Thyroid gland (tissue), 4 donors: Measurements from ENCODE around the gene SORCS2. TPM values are rescaled to one million over a fixed set of nuclear protein-coding genes. Genes with fewer than 3 reads are reported as not detected.

Source experiments
- DNase-seq, 2 donors: peaks; one replicate each; pipeline ENCODE4 v3.0.0-alpha.2; 2019
- H3K27ac ChIP-seq, 3 donors: fragments of 200-600 bp; sonication (generic); 1 replicate in 2 of 3; 2 replicates in 1 of 3; pipeline ENCODE4 v1.5.1; 2016 to 2019; ENCODE audit warnings: mild to moderate bottlenecking in 1 of 3, moderate library complexity in 1 of 3
- H3K27me3 ChIP-seq: fragments of 200-600 bp; sonication (generic); one replicate; pipeline ENCODE4 v1.5.1; 2019
- H3K36me3 ChIP-seq, 2 donors: fragments of 200-600 bp; sonication (generic); one replicate each; pipeline ENCODE4 v1.5.1; 2016 to 2019
- H3K4me1 ChIP-seq, 2 donors: fragments of 200-600 bp; sonication (generic); one replicate each; pipeline ENCODE4 v1.5.1; 2017 to 2019
- H3K4me3 ChIP-seq, 3 donors: fragments of 200-600 bp; sonication (generic); replicated peaks in 1 of 3; 1 replicate in 2 of 3; 2 replicates in 1 of 3; pipeline ENCODE4 v1.5.1; 2016; ENCODE audit warnings: mild to moderate bottlenecking in 1 of 3
- H3K9me3 ChIP-seq: fragments of 200-600 bp; sonication (generic); one replicate; pipeline ENCODE4 v1.5.1; 2017
- CTCF ChIP-seq, 6 experiments: fragments of 200-600 bp in 3 of 6; fragments of 450-650 bp in 3 of 6; sonication (generic) in 3 of 6; IDR thresholded peaks; one replicate each; pipeline ENCODE4 v1.5.1; 2016 to 2019; ENCODE audit warnings: antibody characterized with exemption in 6 of 6, mild to moderate bottlenecking in 2 of 6, inconsistent platforms in 1 of 6, moderate library complexity in 1 of 6
- POLR2A ChIP-seq, 2 donors: fragments of 450-650 bp; IDR thresholded peaks; one replicate each; pipeline ENCODE4 v1.6.1; 2017; ENCODE audit warnings: antibody characterized with exemption in 2 of 2, mild to moderate bottlenecking in 2 of 2, moderate library complexity in 1 of 2
- WGBS, 2 donors: methylation state at CpG; one replicate each; pipeline ENCODE4 v1.1.5; 2017; 5-methylcytosine and 5-hydroxymethylcytosine counted together
- intact Hi-C: fragments of 100-400 bp; cut with DNase I; formaldehyde crosslinking; loops from one replicate; pipeline ENCODE4 v1.15.1; 2023
- total RNA-seq, 4 donors: library from RNA; depleted of rRNA; stranded (reverse); fragments of >200 nt; gene quantifications; one replicate each; pipeline ENCODE4 v1.2.3, GENCODE V29; 2016

Gene SORCS2
- total RNA-seq, 4 donors from 2014 or later = 1.7 to 13.6 (median 3.6) TPM

DNA sequence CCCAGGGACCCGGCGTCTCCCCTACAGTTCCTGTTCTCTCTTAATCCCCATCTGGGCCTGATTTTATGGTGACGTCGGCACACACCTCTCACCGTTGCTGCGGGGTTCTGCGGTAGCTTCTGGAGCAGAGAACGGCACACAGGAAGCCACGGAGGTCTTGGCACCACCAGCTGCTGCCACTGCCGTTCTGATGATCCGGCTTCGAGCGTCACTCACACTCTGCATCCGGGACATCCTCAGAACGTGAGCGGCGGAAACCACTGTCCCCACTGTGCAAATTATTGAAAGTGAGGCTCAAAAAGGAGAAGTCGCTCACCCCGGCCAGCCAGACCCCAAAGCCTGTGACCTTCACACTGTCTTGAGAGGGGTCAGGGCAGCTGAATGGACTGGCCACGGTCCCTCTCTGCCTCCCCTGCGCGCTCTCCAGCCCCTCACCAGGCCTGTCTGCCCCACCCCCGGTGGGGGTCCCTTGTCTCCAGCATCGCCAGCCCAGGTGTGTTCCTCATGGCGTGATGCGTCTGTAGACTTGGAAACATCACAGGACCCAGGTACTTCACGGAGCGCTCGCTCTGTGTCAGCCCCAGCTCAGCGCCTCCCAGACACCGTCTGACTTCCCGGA is 546.2 kb downstream of the SORCS2 start:
- H3K27me3 ChIP-seq = no peaks in the 10 kb centered on the region
- DNase-seq = no peak
- WGBS, 2 donors = 94% methylated on average over 27 to 28 of the region's 32 CpGs
- H3K4me3 ChIP-seq = no peak overlapping the region
- no peak for TF ChIP-seq POLR2A (IDR thresholded peaks at IDR 0.05)
- TF ChIP-seq CTCF (IDR thresholded peaks at IDR 0.05) = no peak
- intact Hi-C loops = no loop called here
- H3K4me1 ChIP-seq = no peaks in the 10 kb centered on the region
- no peak overlapping the region for H3K27ac ChIP-seq
- no peaks in the 10 kb centered on the region for H3K9me3 ChIP-seq
- no peaks in the 10 kb centered on the region for H3K36me3 ChIP-seq

DNA sequence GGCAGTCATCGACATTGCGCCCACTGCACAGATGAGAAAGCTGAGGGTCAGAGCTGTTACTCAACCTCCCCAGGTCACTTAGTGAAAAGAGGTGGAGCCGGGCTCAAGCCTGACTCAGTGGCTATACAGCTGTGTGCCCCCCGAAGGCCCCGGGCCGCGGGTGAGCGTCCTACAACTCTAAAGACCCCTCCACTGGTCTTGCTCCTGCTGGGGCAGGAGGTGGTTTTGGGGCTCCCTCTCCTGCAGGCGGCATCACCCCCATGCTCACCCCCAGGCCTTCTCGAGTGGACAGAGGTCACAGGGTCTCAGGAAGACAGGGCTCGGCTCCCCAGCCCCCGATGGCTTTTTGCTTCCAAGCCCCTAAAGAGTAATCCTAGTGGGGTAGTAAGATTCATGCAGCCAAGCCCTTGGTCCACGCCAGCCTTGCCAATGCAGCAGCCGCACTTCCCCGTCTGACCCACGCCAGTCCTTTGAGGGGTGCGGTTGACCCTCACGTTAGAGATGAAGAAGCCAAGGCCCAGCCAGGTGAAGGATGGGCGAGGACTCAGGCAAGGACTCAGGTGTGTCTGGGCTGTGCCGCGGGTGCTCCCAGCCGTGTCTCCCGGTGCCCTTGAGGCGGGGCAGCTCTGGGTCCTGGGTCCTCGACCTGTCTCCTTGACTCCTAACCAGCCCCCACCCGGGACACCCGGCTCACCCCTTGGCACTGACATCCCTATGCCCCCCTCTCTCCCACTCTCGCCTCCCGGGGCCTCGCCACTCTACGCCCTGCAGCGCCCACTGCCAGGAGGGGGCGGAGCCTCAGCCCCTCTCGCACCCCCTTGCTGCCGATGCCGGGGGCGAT is 547.0 kb downstream of the SORCS2 start:
- Histone ChIP-seq H3K4me3 (no peak overlapping the region), H3K4me1 (peaks cover 0 to 5% of the 10 kb centered on the region in 2 donors), H3K36me3 (no peaks in the 10 kb centered on the region), H3K27ac (no peak overlapping the region), H3K9me3 (no peaks in the 10 kb centered on the region), H3K27me3 (no peaks in the 10 kb centered on the region)
- TF ChIP-seq CTCF (IDR thresholded peaks at IDR 0.05) = no peak
- TF ChIP-seq POLR2A (IDR thresholded peaks at IDR 0.05) = no peak
- DNase-seq = no peak
- intact Hi-C loops = no loop called here
- 94 to 95% methylated on average over 15 to 26 of the region's 37 CpGs for WGBS, 2 donors

DNA sequence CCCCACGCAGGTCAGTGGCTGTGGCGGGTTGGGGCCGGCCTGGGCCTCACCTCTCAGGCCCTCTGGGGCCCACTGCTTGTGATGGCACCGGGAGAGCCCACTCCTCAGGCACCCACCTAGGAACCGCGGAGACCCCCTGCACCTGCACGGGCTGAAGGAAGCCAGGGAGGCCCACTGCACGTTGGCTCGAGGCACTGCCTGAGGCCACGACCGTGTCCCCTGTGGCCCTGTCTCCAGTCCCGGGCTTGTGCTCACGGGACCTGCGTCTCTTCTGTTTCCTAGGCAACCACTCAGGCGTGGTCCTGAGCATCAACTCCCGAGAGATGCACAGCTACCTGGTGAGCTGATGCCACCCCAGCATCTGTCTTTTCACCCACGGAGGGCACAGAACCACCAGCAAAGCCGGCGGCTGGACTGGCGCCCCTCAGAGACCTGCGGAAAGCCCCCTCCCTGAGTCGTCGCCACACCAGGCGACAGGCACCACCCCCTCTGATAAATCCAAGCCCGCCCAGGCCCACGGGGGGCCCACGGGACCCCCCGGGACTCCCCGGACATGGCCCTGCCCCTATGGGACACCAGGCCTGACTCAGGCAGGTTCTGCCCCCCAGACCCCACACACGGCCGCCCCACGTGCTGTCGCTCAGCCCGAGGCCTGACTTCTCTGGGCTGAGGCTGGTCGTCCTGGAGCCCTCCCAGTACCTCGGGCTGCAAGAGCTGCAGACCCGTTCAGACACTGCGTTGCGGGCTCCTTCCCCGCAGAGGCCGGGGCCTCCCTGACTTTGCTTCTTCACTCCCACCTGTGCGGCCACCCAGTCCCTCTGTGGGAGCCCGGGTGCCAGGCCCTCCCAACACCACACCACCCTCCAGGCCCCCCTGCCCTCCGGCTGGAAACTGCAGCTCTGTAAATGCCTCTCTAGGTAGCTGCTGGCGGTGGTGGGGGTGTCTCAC is 547.9 kb downstream of the SORCS2 start:
- Histone ChIP-seq H3K27ac (no peak overlapping the region), H3K9me3 (no peaks in the 10 kb centered on the region), H3K27me3 (no peaks in the 10 kb centered on the region), H3K4me3 (no peak overlapping the region), H3K4me1 (peaks cover 0 to 5% of the 10 kb centered on the region in 2 donors), H3K36me3 (no peaks in the 10 kb centered on the region)
- 94 to 96% methylated on average over 9 to 16 of the region's 45 CpGs for WGBS, 2 donors
- intact Hi-C loops = no loop called here
- TF ChIP-seq CTCF (IDR thresholded peaks at IDR 0.05) (no peak), POLR2A (IDR thresholded peaks at IDR 0.05) (no peak)
- no peak for DNase-seq

DNA sequence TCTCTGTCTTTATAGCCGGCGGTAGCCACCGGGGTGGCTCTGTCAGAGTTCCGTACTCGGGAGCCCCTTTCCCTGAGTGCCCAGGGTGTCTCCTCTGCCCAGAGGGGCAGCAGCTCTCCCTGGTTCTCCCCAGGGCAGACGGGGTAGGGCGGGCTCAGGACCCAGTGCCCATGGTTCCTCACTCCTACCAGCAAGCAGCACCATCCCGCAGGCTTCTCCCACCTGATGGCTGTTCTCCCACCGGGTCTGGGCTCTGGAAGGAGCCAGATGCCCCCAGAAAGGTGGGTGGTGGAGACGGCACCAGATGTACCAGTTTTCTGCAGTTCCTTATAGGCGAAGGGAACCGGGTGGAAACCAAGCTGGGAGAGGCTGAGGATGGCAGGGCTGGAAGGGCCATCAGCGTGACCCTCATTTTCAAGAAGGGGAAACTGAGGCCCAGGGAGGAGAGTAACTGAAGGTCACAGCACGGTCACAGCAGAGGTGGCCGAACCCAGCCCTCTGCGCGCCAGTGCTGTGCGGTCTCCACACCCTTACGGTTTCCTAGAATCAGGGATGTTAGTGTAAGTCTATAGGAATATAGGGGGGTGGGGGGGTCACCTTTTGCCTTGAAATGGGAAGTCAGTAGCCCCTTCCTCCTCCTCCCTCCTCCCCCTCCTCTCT is 548.7 kb downstream of the SORCS2 start:
- WGBS, 2 donors = 93% methylated on average over 16 of the region's 19 CpGs
- H3K36me3 ChIP-seq = no peaks in the 10 kb centered on the region
- TF ChIP-seq POLR2A (IDR thresholded peaks at IDR 0.05) = no peak
- TF ChIP-seq CTCF (IDR thresholded peaks at IDR 0.05) = no peak

More for the DNA sequence above, 548.7 kb downstream of the SORCS2 start:
- H3K4me1 ChIP-seq = peaks cover 0 to 5% of the 10 kb centered on the region in 2 donors
- H3K4me3 ChIP-seq = no peak overlapping the region
- no peak overlapping the region for H3K27ac ChIP-seq
- no peaks in the 10 kb centered on the region for H3K27me3 ChIP-seq
- DNase-seq = no peak
- intact Hi-C loops = no loop called here
- no peaks in the 10 kb centered on the region for H3K9me3 ChIP-seq
